ENCODE measurements around the gene BCL7C.

DNA sequence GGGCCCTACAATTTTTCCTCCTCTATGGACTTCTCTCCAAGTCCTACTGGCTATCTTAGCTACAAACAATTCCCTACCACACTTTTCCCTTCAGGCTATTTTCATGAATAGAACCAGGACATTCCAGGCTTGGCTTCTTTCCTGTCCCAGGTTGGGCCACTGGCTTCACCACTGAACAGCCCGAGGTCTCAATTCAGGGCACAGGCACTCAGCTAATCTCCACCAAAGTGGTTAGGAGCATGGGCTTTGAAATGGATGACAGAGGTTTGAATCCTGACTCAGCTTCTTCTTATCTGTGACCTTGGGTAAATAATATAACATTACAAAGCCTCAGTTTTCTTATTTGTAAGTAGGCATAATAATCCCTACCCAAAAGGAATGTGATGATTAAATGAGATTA, 56.0 kb downstream of the BCL7C start:
- TF ChIP-seq CTCF (IDR thresholded peaks at IDR 0.05 in 2 of 3, conservative IDR thresholded peaks at IDR 0.05 in 1 of 3; ENCODE audit: borderline replicate concordance in 1 of 3, insufficient read depth in 1 of 3, low read depth in 2 of 3, low read length in 2 of 3) (no peak), EZH2 (IDR thresholded peaks at IDR 0.05) (no peak), SIN3A (IDR thresholded peaks at IDR 0.05; ENCODE audit: low read depth) (no peak), MAX (IDR thresholded peaks at IDR 0.05) (no peak), JUND (IDR thresholded peaks at IDR 0.05) (no peak)

All from HCT116 (cell line).